ENCODE measurements around the gene TEX36.
"Not testable (repeated sequence)": the region's sequence is repeated elsewhere in the genome, so short reads cannot be mapped to it uniquely, and the experiment has no call there.

Gene TEX36

DNA sequence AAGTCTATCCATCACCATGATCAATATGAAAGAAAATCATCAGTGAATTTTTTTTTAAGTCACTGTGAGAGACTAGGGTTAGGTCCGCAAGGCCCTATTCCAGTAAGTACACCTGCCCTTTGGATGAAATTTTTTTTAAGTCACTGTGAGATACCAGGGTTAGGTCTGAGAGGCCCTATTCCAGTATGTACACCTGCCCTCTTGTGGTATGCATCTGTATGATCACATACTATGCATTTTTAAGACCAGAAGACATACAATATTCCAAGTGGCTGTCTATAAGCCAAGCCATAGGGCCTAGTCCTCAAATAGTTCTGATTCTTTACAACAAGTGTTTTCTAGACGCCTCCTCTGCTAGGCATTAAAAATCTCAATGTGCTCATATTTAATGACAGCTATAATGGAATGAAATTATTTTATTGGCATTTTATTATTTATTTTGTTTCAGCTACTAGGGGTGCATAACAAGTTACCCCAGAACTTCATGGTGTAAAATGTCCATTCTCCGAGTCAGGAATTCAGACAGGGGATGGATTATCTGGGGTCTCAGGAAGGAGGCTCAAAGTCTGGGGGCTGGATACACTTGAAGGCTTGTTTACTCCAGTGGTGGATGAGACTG is 53.1 kb downstream of the TEX36 start:
- Histone ChIP-seq H3K36me3 (ENCODE audit: control insufficient read depth, insufficient read depth, low read length) (no peaks in the 10 kb centered on the region), H3K27me3 (ENCODE audit: control insufficient read depth, insufficient read depth, low read length) (no peaks in the 10 kb centered on the region), H3K9me3 (ENCODE audit: control insufficient read depth, insufficient read depth, low read depth, low read length) (no peaks in the 10 kb centered on the region), H3K4me1 (ENCODE audit: control insufficient read depth, insufficient read depth, low read length) (0 out of 2 replicates have a peak, but pooled peaks cover 4% of the 10 kb centered on the region), H3K27ac (ENCODE audit: low read depth, low read length) (no peak overlapping the region), H3K4me3 (ENCODE audit: low read depth, low read length) (no peak overlapping the region), H3K9ac (ENCODE audit: low read length) (no peak overlapping the region)

DNA sequence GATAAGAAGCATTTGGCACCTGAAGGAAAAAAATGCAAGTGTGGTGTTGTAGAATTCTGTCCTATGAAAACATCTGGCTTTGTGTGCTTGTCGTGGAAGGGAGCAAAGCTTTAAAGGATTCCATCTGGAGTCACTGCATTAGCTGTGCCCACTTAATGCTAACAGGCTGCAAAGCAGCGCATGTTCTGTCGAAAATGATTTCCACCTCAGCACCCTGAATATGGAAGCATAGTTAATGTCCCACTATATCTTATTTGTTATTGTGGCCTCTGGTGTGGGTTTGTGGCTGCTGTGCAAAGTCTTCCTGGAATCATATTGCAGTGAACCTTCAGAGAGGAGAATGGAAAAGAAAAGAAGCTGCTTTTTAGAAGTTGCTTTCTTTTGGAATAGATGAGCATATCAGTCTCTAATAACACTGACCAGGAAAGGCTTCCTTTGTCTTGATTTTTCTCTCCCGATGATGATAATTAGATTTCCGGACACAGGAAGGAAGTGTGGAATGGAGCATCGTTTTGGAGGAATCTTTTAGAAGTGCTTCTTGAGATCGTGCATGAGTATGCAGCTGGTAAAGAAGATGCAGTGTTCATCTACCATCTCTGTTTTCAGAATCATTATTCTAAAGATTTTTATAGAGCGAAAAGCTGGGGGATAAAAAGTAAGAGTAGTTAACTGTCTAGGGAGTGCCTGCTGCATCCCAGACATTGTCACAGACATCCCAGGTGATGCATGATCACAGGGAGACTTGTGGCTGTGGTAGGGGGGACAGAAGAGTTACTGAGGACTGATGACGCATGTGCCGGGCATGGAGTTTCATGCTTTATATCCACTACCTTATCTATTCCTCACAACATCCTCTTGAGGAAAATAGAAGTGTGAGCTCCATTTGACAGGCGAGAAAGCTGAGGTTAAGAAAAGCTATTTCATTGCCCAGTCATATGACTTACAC is 54.6 kb downstream of the TEX36 start:
- no peaks in the 10 kb centered on the region for H3K9me3 ChIP-seq (ENCODE audit: control insufficient read depth, insufficient read depth, low read depth, low read length)
- no peak overlapping the region for H3K4me3 ChIP-seq (ENCODE audit: low read depth, low read length)
- H3K36me3 ChIP-seq (ENCODE audit: control insufficient read depth, insufficient read depth, low read length) = no peaks in the 10 kb centered on the region
- H3K27me3 ChIP-seq (ENCODE audit: control insufficient read depth, insufficient read depth, low read length) = no peaks in the 10 kb centered on the region
- H3K27ac ChIP-seq (ENCODE audit: low read depth, low read length) = no peak overlapping the region
- no peak overlapping the region for H3K9ac ChIP-seq (ENCODE audit: low read length)
- 0 out of 2 replicates have a peak, but pooled peaks cover 4% of the 10 kb centered on the region for H3K4me1 ChIP-seq (ENCODE audit: control insufficient read depth, insufficient read depth, low read length)

DNA sequence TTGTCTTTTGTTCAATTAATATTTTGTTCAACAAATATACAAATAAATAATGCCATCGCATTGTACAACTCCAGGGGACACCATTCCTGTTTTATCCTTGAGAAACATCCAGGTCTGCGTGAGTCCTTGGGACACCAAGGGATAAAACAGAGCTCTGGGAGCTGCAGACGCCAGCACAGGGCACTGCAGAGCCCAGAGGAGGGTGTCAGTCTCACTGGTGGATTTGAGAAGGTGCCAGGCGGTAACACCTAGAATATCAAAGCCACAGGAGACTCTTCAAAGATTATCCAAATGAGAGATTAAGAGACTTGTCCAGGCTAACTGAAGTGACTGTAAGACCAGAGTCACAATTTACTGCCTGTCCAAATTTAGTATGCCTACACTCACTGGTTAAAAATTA is 55.3 kb downstream of the TEX36 start:
- H3K9ac ChIP-seq (ENCODE audit: low read length) = no peak overlapping the region
- H3K4me3 ChIP-seq (ENCODE audit: low read depth, low read length) = no peak overlapping the region
- H3K4me1 ChIP-seq (ENCODE audit: control insufficient read depth, insufficient read depth, low read length) = 0 out of 2 replicates have a peak, but pooled peaks cover 4% of the 10 kb centered on the region
- no peaks in the 10 kb centered on the region for H3K27me3 ChIP-seq (ENCODE audit: control insufficient read depth, insufficient read depth, low read length)
- no peaks in the 10 kb centered on the region for H3K36me3 ChIP-seq (ENCODE audit: control insufficient read depth, insufficient read depth, low read length)
- H3K9me3 ChIP-seq (ENCODE audit: control insufficient read depth, insufficient read depth, low read depth, low read length) = no peaks in the 10 kb centered on the region
- H3K27ac ChIP-seq (ENCODE audit: low read depth, low read length) = no peak overlapping the region

DNA sequence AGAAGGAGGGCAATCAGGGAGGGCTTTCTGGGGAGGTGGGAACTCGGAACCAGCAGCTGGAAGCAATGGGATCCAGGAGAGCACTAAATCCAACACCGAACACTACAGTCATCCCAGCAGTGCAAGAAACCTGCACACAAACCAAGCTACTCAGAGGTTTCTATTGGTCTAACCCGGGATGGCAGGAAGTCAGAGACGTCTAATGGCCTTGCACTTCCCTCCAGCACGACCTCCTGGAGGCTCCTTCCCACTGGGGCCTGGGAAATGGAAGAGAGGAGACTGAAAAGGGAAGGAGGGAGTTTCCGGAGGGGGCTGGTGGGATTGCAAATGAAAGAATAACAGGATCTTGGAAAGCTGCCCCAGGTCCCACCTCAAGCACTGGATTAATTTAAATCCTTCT is 56.3 kb downstream of the TEX36 start:
- Histone ChIP-seq H3K9me3 (ENCODE audit: control insufficient read depth, insufficient read depth, low read depth, low read length) (no peaks in the 10 kb centered on the region), H3K9ac (ENCODE audit: low read length) (no peak overlapping the region), H3K27ac (ENCODE audit: low read depth, low read length) (no peak overlapping the region), H3K27me3 (ENCODE audit: control insufficient read depth, insufficient read depth, low read length) (no peaks in the 10 kb centered on the region), H3K36me3 (ENCODE audit: control insufficient read depth, insufficient read depth, low read length) (no peaks in the 10 kb centered on the region), H3K4me1 (ENCODE audit: control insufficient read depth, insufficient read depth, low read length) (0 out of 2 replicates have a peak, but pooled peaks cover 4% of the 10 kb centered on the region), H3K4me3 (ENCODE audit: low read depth, low read length) (no peak overlapping the region)

DNA sequence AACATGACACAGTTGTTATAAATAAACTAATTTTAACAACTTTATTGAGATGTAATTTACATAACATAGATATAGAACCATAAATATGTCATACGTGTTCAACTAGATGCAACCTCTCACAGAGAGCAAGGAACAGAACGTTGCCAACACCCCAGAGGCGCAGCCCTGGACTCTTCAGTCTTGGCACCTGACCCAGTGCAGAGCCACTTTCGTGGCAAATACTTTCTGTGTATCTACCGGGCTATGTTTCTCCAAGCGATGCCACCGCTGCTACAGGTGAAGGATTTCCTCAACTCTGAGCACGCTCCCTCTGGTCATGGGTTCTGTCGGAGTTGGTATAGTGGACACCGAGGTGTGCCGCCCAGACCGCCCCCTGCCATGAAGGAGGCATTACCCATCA is 57.4 kb downstream of the TEX36 start:
- H3K4me3 ChIP-seq (ENCODE audit: low read depth, low read length) = no peak overlapping the region
- 0 out of 2 replicates have a peak, but pooled peaks cover 4% of the 10 kb centered on the region for H3K4me1 ChIP-seq (ENCODE audit: control insufficient read depth, insufficient read depth, low read length)
- peaks cover 4% of the 10 kb centered on the region for H3K9me3 ChIP-seq (ENCODE audit: control insufficient read depth, insufficient read depth, low read depth, low read length)
- H3K27ac ChIP-seq (ENCODE audit: low read depth, low read length) = no peak overlapping the region
- no peaks in the 10 kb centered on the region for H3K36me3 ChIP-seq (ENCODE audit: control insufficient read depth, insufficient read depth, low read length)
- no peak overlapping the region for H3K9ac ChIP-seq (ENCODE audit: low read length)
- H3K27me3 ChIP-seq (ENCODE audit: control insufficient read depth, insufficient read depth, low read length) = no peaks in the 10 kb centered on the region

DNA sequence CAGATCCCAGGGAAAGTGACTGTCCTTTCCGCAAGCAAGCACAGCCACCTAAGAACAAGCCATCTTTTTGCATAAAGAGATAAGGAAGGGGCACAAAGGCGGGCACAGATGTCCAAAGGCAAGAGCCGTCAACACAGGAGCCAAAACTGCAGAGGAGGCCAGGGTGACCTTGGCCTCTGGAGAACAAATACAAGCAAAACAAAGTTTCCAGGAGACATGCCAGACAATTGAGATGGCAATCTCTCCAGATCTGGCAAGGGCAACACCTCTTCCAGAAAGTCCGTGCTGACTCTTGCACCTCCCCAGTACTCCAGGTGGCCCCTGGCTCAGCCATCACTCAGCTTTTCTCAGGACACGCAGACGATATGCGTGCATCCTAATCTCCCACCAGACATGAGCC is 58.2 kb downstream of the TEX36 start:
- H3K27me3 ChIP-seq (ENCODE audit: control insufficient read depth, insufficient read depth, low read length) = no peaks in the 10 kb centered on the region
- H3K27ac ChIP-seq (ENCODE audit: low read depth, low read length) = no peak overlapping the region
- no peak overlapping the region for H3K9ac ChIP-seq (ENCODE audit: low read length)
- H3K9me3 ChIP-seq (ENCODE audit: control insufficient read depth, insufficient read depth, low read depth, low read length) = peaks cover 4% of the 10 kb centered on the region
- H3K36me3 ChIP-seq (ENCODE audit: control insufficient read depth, insufficient read depth, low read length) = no peaks in the 10 kb centered on the region
- no peak overlapping the region for H3K4me3 ChIP-seq (ENCODE audit: low read depth, low read length)
- 0 out of 2 replicates have a peak, but pooled peaks cover 4% of the 10 kb centered on the region for H3K4me1 ChIP-seq (ENCODE audit: control insufficient read depth, insufficient read depth, low read length)

DNA sequence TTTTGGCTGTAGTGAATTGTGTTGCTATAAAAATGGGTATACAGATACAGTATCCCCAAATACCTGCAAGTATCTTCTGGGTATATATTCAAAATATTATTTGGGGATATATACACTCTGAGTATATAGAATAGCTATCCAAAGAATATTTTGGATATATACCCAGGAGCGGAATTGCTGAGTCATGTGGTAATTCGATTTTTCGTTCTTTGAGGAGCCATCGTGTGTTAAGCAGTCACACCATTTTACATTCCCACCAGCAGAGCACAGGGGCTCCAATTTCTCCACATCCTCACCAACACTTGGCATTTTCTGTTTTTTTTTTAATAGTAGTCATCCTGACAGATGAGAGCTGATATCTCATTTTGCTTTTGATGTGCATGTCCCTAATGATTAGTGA is 61.9 kb downstream of the TEX36 start:
- Histone ChIP-seq H3K4me1 (ENCODE audit: control insufficient read depth, insufficient read depth, low read length) (no peaks in the 10 kb centered on the region), H3K27me3 (ENCODE audit: control insufficient read depth, insufficient read depth, low read length) (no peaks in the 10 kb centered on the region), H3K9ac (ENCODE audit: low read length) (no peak overlapping the region), H3K4me3 (ENCODE audit: low read depth, low read length) (no peak overlapping the region), H3K27ac (ENCODE audit: low read depth, low read length) (no peak overlapping the region), H3K36me3 (ENCODE audit: control insufficient read depth, insufficient read depth, low read length) (no peaks in the 10 kb centered on the region), H3K9me3 (ENCODE audit: control insufficient read depth, insufficient read depth, low read depth, low read length) (peaks cover 4% of the 10 kb centered on the region)

DNA sequence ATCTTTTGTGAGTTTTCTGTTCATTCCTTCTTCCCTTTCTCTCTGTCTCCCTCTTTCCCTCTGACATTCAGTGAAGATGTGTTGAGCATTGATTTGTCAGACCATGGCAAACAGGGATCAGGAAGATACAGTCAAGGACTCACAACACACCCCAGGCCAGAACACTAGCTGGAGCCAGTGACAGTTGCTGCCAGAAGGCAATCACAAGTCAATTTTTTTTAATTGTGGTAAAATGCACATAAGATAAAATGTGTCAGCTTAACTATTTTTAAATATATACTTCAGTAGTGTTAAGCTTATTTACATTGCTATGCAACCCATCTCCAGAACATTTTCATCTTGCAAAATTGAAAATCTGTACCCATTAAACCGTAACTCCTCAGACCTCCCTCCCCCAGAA is 62.6 kb downstream of the TEX36 start:
- H3K9me3 ChIP-seq (ENCODE audit: control insufficient read depth, insufficient read depth, low read depth, low read length) = peaks cover 4% of the 10 kb centered on the region
- no peaks in the 10 kb centered on the region for H3K4me1 ChIP-seq (ENCODE audit: control insufficient read depth, insufficient read depth, low read length)
- no peaks in the 10 kb centered on the region for H3K27me3 ChIP-seq (ENCODE audit: control insufficient read depth, insufficient read depth, low read length)
- H3K27ac ChIP-seq (ENCODE audit: low read depth, low read length) = no peak overlapping the region
- H3K9ac ChIP-seq (ENCODE audit: low read length) = no peak overlapping the region
- no peak overlapping the region for H3K4me3 ChIP-seq (ENCODE audit: low read depth, low read length)
- no peaks in the 10 kb centered on the region for H3K36me3 ChIP-seq (ENCODE audit: control insufficient read depth, insufficient read depth, low read length)

DNA sequence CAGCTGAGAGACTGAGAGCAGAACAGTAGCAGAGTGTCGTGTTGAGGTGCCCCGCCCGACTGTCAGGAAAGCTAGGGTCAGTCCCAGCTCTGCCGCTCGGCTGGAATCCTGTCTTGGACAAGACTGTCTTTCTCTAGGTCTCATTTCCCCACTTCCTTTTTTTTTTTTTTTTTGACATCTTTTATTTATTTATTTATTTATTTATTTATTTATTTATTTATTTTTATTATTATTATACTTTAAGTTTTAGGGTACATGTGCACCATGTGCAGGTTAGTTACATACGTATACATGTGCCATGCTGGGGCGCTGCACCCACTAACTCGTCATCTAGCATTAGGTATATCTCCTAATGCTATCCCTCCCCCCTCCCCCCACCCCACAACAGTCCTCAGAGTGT is 69.9 kb downstream of the TEX36 start:
- H3K9me3 ChIP-seq (ENCODE audit: control insufficient read depth, insufficient read depth, low read depth, low read length); H3K36me3 ChIP-seq (ENCODE audit: control insufficient read depth, insufficient read depth, low read length); H3K4me1 ChIP-seq (ENCODE audit: control insufficient read depth, insufficient read depth, low read length); H3K9ac ChIP-seq (ENCODE audit: low read length); H3K27ac ChIP-seq (ENCODE audit: low read depth, low read length); H3K27me3 ChIP-seq (ENCODE audit: control insufficient read depth, insufficient read depth, low read length); H3K4me3 ChIP-seq (ENCODE audit: low read depth, low read length): not testable (repeated sequence)

DNA sequence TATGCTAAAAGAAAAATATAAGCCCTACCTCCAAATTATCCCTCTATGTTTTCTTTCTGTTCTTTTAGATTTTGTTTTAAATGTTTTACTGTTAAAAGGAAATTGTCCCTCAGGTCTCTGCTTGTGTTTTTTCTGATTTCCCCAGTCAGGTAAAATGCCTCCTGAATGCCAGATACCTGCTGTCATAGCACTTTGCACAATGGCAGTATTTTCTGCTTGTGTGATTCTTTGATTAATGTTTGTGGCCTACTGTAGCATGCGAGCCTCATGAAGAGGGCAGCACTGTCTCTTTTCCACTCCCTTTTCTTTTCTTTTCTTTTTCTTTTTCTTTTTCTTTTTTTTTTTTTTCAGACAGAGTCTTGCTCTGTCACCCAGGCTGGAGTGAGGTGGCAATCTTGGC is 71.2 kb downstream of the TEX36 start:
- no peak overlapping the region for H3K4me3 ChIP-seq (ENCODE audit: low read depth, low read length)
- no peaks in the 10 kb centered on the region for H3K4me1 ChIP-seq (ENCODE audit: control insufficient read depth, insufficient read depth, low read length)
- H3K9ac ChIP-seq (ENCODE audit: low read length) = no peak overlapping the region
- H3K27ac ChIP-seq (ENCODE audit: low read depth, low read length) = no peak overlapping the region
- H3K27me3 ChIP-seq (ENCODE audit: control insufficient read depth, insufficient read depth, low read length) = no peaks in the 10 kb centered on the region
- H3K36me3 ChIP-seq (ENCODE audit: control insufficient read depth, insufficient read depth, low read length) = no peaks in the 10 kb centered on the region
- no peaks in the 10 kb centered on the region for H3K9me3 ChIP-seq (ENCODE audit: control insufficient read depth, insufficient read depth, low read depth, low read length)

DNA sequence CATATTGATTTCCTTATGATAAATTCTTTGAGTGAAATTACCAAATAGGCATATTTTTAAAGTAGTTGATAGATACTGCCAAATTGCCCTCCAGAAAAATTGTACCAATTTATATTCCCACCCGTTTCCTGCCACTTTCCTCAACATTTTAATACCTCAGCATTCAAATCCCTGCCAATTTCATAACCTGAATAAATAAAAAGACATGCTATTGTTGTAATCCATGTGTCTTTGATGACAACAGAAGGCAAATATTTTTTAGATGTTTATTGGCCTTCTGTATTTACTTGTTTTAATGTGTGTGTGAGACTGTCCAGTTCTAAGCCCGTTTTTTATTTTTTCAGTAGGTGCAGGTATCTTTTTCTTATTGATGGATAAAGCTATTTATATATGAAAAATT is 71.7 kb downstream of the TEX36 start:
- Histone ChIP-seq H3K36me3 (ENCODE audit: control insufficient read depth, insufficient read depth, low read length) (no peaks in the 10 kb centered on the region), H3K27me3 (ENCODE audit: control insufficient read depth, insufficient read depth, low read length) (no peaks in the 10 kb centered on the region), H3K9me3 (ENCODE audit: control insufficient read depth, insufficient read depth, low read depth, low read length) (no peaks in the 10 kb centered on the region), H3K9ac (ENCODE audit: low read length) (no peak overlapping the region), H3K4me3 (ENCODE audit: low read depth, low read length) (no peak overlapping the region), H3K4me1 (ENCODE audit: control insufficient read depth, insufficient read depth, low read length) (no peaks in the 10 kb centered on the region), H3K27ac (ENCODE audit: low read depth, low read length) (no peak overlapping the region)
